ENCODE measurements around the gene PSMG3. TPM values are rescaled to one million over a fixed set of nuclear protein-coding genes. Genes with fewer than 3 reads are reported as not detected.
A peak's percentile ranks its signal among the peaks of the same experiment; 100 is the strongest.

PSMG3 gene
- total and polyA plus RNA-seq, 8 donors: 4.9 to 71.5 (median 33.3) TPM; not detected in 1

- intact Hi-C loops (cut with DNase I; ENCODE audit: low total_unique reads): no loop called here
- Histone ChIP-seq H3K27ac (peak overlapping the region; percentile 70 to 84 (median 71)), H3K4me1 (peaks cover 19 to 60% (median 54%) of the 10 kb centered on the region in 4 donors), H3K4me3 (no peak overlapping the region), H3K9me3 (no peaks in the 10 kb centered on the region), H3K27me3 (peaks cover 0 to 12% (median 0%) of the 10 kb centered on the region in 3 donors), H3K36me3 (no peaks in the 10 kb centered on the region)
- DNase-seq: peak in 1 of 2 donors; percentile 68
- WGBS, 5 donors: 52 to 69% (median 68%) methylated on average over 11 to 24 of the region's 24 CpGs
- TF ChIP-seq POLR2A (IDR thresholded peaks at IDR 0.05): no peak
These were observed 11.5 kb downstream of the PSMG3 start for GRCh38 chr7:1558181-1558811.

GRCh38 chr7:1557771-1558170, 12.1 kb downstream of the PSMG3 start:
- Histone ChIP-seq H3K27me3 (peaks cover 0 to 12% (median 0%) of the 10 kb centered on the region in 3 donors), H3K36me3 (no peaks in the 10 kb centered on the region), H3K4me3 (no peak overlapping the region), H3K27ac (peak overlapping the region in 2 of 5 donors; percentile 14 to 71), H3K4me1 (peaks cover 19 to 60% (median 54%) of the 10 kb centered on the region in 4 donors), H3K9me3 (no peaks in the 10 kb centered on the region)
- 89 to 99% (median 94%) methylated on average over 7 to 10 of the region's 10 CpGs for WGBS, 5 donors
- no peak for DNase-seq
- TF ChIP-seq POLR2A (IDR thresholded peaks at IDR 0.05) (no peak), EP300 (IDR thresholded peaks at IDR 0.05) (no peak), POLR2AphosphoS5 (IDR thresholded peaks at IDR 0.05) (no peak), CTCF (IDR thresholded peaks at IDR 0.05) (no peak)
- intact Hi-C loops (cut with DNase I; ENCODE audit: low total_unique reads): no loop called here

- no peak overlapping the region for H3K4me3 ChIP-seq
- H3K27ac ChIP-seq: peak overlapping the region in 4 of 5 donors; percentile 78 to 88 (median 83)
- H3K36me3 ChIP-seq: no peaks in the 10 kb centered on the region
- TF ChIP-seq CTCF (IDR thresholded peaks at IDR 0.05) (no peak), POLR2AphosphoS5 (IDR thresholded peaks at IDR 0.05) (no peak), POLR2A (IDR thresholded peaks at IDR 0.05) (no peak), EP300 (IDR thresholded peaks at IDR 0.05) (no peak)
- peaks cover 19 to 60% (median 54%) of the 10 kb centered on the region in 4 donors for H3K4me1 ChIP-seq
- H3K27me3 ChIP-seq: peaks cover 0 to 12% (median 0%) of the 10 kb centered on the region in 3 donors
- WGBS, 5 donors: 88 to 96% (median 95%) methylated on average over 7 of the region's 7 CpGs
- no peaks in the 10 kb centered on the region for H3K9me3 ChIP-seq
- intact Hi-C loops (cut with DNase I; ENCODE audit: low total_unique reads): no loop called here
- no peak for DNase-seq
These were observed 12.8 kb downstream of the PSMG3 start for GRCh38 chr7:1557006-1557405.

GRCh38 chr7:1555813-1556543, 13.9 kb downstream of the PSMG3 start, which contains the start of gene TMEM184A:
Gene TMEM184A (minus strand): TSS chr7:1556205. CDS start chr7:1555484, 721 bp downstream.
- Histone ChIP-seq H3K27ac (peak within 1 kb of the TSS; percentile 78 to 88 (median 82)), H3K4me1 (peaks cover 19 to 60% (median 54%) of the 10 kb centered on the region in 4 donors), H3K27me3 (peaks cover 0 to 12% (median 0%) of the 10 kb centered on the region in 3 donors), H3K4me3 (peak within 1 kb of the TSS; percentile 26 to 40 (median 30)), H3K9me3 (no peaks in the 10 kb centered on the region), H3K36me3 (no peaks in the 10 kb centered on the region)
- TF ChIP-seq POLR2AphosphoS5 (IDR thresholded peaks at IDR 0.05): peak; percentile 54 to 93 (median 82)
- TF ChIP-seq CTCF (IDR thresholded peaks at IDR 0.05): peak in 4 of 7 experiments; percentile 38 to 80 (median 70)
- peak in 1 of 4 donors; percentile 19 for TF ChIP-seq POLR2A (IDR thresholded peaks at IDR 0.05)
- no peak for TF ChIP-seq EP300 (IDR thresholded peaks at IDR 0.05)
- peak; percentile 95 to 96 for DNase-seq
- intact Hi-C loops (cut with DNase I; ENCODE audit: low total_unique reads): no loop called here
- WGBS, 5 donors: 24 to 34% (median 27%) methylated on average over 13 to 23 of the region's 23 CpGs
